NCI-H2196 (cell line): ENCODE data around the gene ACP1.

Experiments used
- DNase-seq: peaks from one replicate; lab custom pipeline; 2025; ENCODE audit not compliant: unreplicated experiment; lab: John Stamatoyannopoulos, UW

ACP1 gene

GRCh38 chr2:254241-254640, 10.5 kb upstream of the ACP1 start:
- DNase-seq: no peak

- DNase-seq: no peak
Observed at GRCh38 chr2:255195-255594, 9.6 kb upstream of the ACP1 start.

- no peak for DNase-seq
Observed at GRCh38 chr2:256094-256493, 8.7 kb upstream of the ACP1 start.

GRCh38 chr2:257429-257828, 7.3 kb upstream of the ACP1 start:
- DNase-seq: no peak

GRCh38 chr2:257842-258241, 6.9 kb upstream of the ACP1 start:
- no peak for DNase-seq

GRCh38 chr2:258933-259332, 5.8 kb upstream of the ACP1 start:
- DNase-seq: no peak

GRCh38 chr2:259789-260331, 4.9 kb upstream of the ACP1 start:
- DNase-seq: no peak

- no peak for DNase-seq
Observed at GRCh38 chr2:260507-261161, 4.1 kb upstream of the ACP1 start.

GRCh38 chr2:262117-262516, 2.6 kb upstream of the ACP1 start:
- no peak for DNase-seq

- no peak for DNase-seq
Observed at GRCh38 chr2:263022-263738, 1.6 kb upstream of the ACP1 start.

GRCh38 chr2:263774-264492, 814 bp upstream of the ACP1 start, which contains the start of gene SH3YL1:
TSS of gene SH3YL1 (minus strand) at chr2:264032. CDS start at chr2:263984, 48 bp downstream.
- peak; percentile 50 for DNase-seq

- no peak for DNase-seq
Observed at GRCh38 chr2:268323-268722, 3.6 kb downstream of the ACP1 start.

- DNase-seq: no peak
Observed at GRCh38 chr2:269356-270030, 4.7 kb downstream of the ACP1 start.

GRCh38 chr2:270861-271260, 6.1 kb downstream of the ACP1 start:
- DNase-seq: no peak

GRCh38 chr2:271917-272316, 7.2 kb downstream of the ACP1 start:
- DNase-seq: no peak

- peak; percentile 42 for DNase-seq
Observed at GRCh38 chr2:273333-273732, 8.6 kb downstream of the ACP1 start.

GRCh38 chr2:274503-274902, 9.8 kb downstream of the ACP1 start:
- no peak for DNase-seq

- no peak for DNase-seq
Observed at GRCh38 chr2:275466-275865, 10.7 kb downstream of the ACP1 start.

GRCh38 chr2:278312-278926, 13.7 kb downstream of the ACP1 start:
- DNase-seq: no peak

- no peak for DNase-seq
Observed at GRCh38 chr2:278927-279320, 14.2 kb downstream of the ACP1 start.

- DNase-seq: no peak
Observed at GRCh38 chr2:279366-279765, 14.6 kb downstream of the ACP1 start.
